HG03139 (cell line): ENCODE data around the gene KIF16B.

ENCODE experiments used
- ATAC-seq: cut with Tn5 transposase; IDR thresholded peaks from one replicate; pipeline ENCODE4 v1.9.1; 2021; ENCODE audit not compliant: unreplicated experiment

Gene KIF16B

DNA sequence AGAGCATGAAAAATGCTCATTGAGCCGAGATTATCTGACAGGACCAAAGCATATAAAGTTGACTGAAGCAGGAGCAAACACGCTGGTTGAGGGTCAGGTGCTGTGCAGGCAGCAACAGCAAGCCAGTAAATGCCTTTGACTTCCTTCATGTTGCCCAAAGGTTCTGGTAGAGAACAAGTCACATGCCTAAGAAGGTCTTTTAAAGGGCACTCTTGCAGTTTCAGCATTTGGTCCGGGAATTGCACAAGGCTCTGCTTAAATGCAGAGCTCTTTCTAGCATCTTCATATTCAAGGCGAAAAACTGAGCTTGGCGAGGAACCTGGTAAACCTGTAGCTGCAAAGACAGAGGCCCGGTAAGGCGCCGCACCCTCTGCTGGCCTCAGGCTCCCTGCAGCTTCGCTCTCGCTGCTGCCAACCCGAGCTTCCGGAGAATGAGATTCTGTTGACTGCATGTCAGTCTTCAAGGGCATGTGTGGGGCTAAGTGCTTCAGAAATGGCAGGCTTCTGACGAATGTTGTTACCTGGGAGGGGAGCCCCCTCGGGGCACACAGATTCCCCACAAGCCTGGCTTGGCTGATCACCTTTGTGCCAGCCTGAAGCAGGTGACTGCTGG is 205.2 kb downstream of the KIF16B start:
- ATAC-seq: no peak

DNA sequence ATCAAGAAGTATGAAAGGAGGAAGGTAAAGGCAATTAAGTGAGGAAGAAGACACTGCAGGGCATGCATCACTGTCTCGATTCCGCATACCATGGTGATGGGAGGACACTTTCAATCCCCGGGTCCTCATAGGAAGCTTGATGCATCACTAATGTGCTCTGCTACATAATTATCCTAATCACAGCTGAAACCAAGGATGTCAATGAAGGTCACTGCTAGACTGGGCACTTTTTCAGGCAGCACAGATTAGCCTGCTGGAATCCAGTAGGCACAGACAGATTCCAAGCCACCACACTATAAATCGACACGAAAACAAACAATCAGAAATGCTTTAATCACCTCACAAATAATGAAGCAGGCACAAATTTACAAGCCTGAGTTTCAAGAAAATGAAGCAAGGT is 206.7 kb downstream of the KIF16B start:
- no peak for ATAC-seq

DNA sequence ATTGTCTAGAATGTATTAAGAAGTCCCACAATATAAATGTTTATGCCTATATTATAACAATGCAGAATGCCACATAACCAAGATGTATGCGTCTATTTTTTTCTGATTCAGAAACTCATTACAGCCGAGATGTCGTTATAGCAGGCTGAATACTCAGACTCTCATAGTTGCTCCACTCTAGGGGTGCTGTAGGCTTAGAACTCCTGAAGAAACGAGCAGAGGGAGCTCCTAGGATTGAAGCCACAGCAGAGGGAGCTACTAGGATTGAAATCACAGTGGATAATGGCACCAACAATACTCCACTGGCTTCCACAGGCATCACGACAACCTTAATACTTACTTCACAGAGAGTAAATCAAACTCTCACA is 208.9 kb downstream of the KIF16B start:
- ATAC-seq: no peak

DNA sequence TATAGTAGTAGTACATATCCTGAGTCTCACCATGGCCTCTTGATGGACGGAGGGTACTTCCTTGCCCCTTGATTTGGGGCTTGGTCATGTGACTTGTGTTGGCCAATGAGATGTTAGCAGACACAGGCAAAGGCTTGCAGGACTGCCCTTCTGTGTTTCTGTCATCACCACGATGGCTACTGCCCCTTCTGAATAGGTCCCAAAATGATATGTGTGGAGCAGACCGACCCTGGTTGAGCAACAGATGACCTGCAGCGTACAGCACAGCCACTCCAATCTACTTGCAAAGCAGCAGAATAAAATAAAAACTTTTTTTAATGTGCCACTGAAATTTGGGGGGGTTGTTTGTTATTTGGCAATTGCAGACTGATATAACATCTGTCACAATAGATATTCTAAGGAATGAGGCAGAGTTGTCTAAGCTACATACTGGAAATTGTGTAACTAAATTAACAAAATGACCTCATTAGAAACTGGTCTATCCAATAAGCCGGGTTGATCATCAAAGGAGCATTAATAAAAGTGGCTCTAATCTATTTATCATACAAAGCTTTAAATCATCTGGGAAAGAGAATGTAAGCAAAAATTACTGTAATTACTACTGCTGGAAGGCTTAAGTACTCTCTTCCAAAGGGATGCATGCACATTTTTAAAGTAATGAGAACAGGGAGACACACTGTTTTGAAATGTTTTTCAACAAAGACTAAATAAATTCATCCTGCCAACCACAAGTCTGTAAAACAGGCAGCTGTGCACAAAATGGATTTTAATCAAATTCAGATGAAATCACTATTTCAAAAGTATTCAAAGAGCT is 209.5 kb downstream of the KIF16B start:
- no peak for ATAC-seq

GRCh38 chr20:16362642-16363041 is 210.6 kb downstream of the KIF16B start:
- ATAC-seq: no peak

- ATAC-seq: no peak
Observed at GRCh38 chr20:16360668-16361067, 212.6 kb downstream of the KIF16B start.

GRCh38 chr20:16353417-16353781 is 219.8 kb downstream of the KIF16B start:
- no peak for ATAC-seq

- no peak for ATAC-seq
Observed at GRCh38 chr20:16352751-16353416, 220.4 kb downstream of the KIF16B start.

- no peak for ATAC-seq
Observed at GRCh38 chr20:16352321-16352720, 220.9 kb downstream of the KIF16B start.

GRCh38 chr20:16351415-16351814 is 221.8 kb downstream of the KIF16B start:
- no peak for ATAC-seq

GRCh38 chr20:16350465-16350864 is 222.8 kb downstream of the KIF16B start:
- no peak for ATAC-seq

DNA sequence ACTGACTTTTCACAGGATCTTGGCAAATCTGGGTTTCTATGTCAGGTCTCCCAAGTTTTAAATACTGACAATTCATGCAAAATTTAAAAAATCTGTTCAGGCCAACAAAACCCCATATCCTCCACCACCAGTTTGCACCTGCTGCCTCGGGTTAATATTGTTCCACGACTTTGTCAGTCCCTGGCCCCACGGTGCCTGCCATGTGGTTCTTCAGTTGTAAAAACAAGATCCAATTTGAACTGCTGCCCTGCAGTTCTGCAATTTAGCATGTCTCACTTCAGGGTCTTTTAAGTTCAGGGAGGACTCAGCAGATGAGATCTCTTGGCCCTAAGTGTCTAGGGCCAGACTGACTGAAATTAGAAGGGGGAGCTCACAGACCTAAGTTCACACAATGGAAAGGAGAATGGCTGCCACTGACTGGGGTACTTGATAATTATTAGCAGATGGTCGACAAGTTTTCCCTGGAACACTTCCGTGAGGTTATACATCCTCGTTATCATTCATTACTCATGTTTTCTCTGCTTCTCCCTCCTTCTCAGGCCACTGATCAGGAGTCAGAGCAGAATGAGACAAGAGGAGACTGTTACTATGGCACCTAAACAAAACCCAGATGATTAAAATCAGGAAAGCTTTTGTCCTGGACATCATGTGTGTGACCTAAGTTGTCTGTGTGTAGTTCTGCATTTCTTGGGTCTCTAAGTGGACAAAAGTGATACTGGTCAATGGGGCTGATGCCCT is 223.6 kb downstream of the KIF16B start:
- no peak for ATAC-seq

DNA sequence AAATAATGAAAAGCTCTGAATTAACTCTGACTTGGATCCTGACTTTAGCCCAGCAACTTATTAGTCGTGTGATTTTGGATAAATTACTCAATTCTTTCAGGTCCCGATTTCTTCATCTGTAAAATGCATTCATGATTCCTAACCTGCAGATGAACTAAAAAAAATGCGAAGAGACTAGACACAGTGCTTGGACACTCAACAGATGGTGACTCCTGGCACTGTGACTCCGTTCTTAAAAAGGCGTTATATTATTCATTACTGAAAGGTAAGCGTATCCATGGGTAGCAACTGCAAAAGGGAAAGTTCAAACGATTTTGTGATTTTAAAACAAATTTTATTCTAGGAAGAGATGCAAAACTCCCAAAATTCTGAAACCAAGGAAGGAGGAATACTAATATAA is 226.3 kb downstream of the KIF16B start:
- ATAC-seq: no peak

DNA sequence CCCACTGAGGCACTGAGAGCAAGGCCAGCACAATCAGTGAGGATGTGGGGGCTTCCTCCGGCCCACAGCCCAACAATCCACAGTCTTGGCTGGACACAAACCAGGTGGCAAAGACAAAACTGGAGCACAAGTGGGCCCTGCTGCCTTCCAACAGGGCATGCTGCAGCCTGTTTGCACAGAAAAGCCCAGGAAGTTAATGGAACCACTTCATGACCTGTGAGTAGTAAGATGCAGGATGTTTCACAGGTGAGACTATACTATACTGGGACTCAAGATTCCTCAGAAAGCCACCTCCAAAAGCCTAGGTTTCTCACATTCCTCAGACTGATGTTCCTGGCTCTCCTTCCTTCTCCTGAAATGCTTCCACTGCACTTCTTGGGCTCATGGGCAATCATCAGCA is 235.5 kb downstream of the KIF16B start:
- ATAC-seq: no peak

GRCh38 chr20:16327606-16328005 is 245.6 kb downstream of the KIF16B start:
- no peak for ATAC-seq

- ATAC-seq: no peak
Observed at GRCh38 chr20:16321291-16321690, 252.0 kb downstream of the KIF16B start.

DNA sequence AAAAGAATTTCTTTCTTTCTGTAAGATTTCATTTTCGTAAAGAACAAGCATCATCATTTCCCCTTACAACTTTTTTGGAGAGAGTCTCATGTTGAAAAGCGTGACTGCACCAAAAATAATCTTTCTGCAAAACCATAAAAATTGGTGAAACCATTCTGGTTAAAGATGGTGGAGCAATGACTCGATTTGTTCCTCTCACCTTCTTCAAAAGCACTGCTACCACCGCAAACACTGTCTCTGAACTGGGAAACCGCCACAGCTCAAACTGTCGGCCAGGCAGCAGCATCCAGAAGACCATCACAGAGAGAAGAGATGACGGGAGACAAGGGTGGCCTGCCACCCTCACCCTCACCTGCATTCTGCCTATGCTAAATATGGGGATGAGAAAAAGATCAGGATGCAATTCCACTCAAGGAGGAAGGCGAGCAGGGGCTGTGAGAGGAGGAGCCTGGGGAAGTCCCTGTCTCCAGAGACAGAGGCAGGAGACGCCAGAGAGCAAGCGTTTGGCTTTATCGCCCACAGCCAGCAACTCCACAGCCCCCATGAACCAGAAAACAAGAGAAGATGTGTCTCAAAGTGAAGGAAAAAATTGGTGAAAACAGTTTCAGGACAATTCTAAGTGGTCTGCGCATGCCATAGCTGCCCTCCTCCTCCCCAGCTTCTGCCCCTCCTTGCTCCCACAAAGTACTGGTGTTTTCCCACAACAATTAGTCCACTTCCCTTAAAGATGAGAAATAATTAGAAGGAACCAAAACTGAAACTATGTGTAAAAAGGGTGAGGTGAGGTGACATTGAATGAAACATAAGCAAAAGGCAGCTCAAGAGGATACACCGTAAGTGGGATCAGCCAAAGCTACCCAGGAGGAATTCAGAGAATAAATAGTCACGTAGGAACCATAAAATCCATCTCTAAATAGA is 255.5 kb downstream of the KIF16B start:
- no peak for ATAC-seq

- ATAC-seq: no peak
Observed at GRCh38 chr20:16316513-16316912, 256.7 kb downstream of the KIF16B start.

DNA sequence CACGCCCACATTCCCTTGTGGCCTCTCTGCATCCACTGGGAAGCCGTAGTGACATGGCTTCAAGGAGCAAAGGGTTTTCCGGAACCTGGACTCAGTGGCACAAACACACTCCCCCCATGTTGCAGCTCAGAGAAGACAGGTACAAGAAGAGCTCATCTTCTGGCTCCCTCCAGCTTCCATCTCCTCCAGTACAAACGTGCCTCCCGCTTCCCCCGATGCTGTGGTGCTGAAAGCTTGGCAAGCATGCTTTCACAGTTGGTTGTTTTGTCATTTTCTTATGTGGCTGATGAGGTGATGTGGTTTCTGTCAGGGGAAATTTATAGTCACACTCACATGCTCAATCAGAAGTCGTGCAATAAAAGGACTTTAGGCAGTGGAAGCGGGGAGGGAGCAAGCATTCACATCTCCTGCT is 258.5 kb downstream of the KIF16B start:
- ATAC-seq: no peak

DNA sequence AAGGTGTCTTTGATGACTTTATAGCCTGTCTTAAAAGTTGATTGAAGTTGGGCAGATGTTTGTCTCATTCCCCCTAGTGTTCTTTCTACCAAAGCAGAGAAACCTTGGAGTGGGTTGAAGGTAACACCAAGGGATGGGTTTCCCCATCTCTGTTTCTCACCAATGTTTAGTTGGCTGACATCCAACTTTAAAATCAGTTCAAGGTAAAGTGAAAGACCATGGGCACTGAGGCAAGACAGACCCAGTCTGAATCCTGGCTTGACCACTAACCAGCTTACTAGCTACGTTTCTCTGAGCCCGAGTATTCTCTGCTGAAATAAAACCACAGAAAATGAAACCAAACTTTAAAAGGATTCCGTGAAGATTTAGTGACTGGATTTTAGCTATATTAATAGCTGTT is 258.9 kb downstream of the KIF16B start:
- peak; percentile 42 for ATAC-seq

GRCh38 chr20:16313917-16314316 is 259.3 kb downstream of the KIF16B start:
- no peak for ATAC-seq
